Mammary epithelial cell (primary cell): ENCODE measurements around the gene PLPP3.

Source experiments
- CTCF ChIP-seq, 2 donors: IDR thresholded peaks in 1 of 2; conservative IDR thresholded peaks in 1 of 2; 2 replicates each; pipeline ENCODE4 v1.5.1; 2011 to 2012; ENCODE audit warnings: inconsistent platforms in 2 of 2, low read length in 2 of 2, mild to moderate bottlenecking in 2 of 2, control low read depth in 1 of 2, low read depth in 1 of 2; ENCODE audit not compliant: insufficient read depth in 1 of 2; ENCODE audit errors: extremely low read depth in 1 of 2
- EZH2 ChIP-seq: IDR thresholded peaks from 2 replicates; pipeline ENCODE4 v1.6.1; 2012; ENCODE audit warnings: low read length, inconsistent platforms, borderline replicate concordance

GRCh38 chr1:56539520-56539931 lies 39.8 kb downstream of the PLPP3 start:
- TF ChIP-seq CTCF (conservative IDR thresholded peaks at IDR 0.05 in 1 of 2, IDR thresholded peaks at IDR 0.05 in 1 of 2; ENCODE audit: extremely low read depth in 1 of 2, insufficient read depth in 1 of 2, low read depth in 1 of 2, low read length in 2 of 2) (no peak), EZH2 (no peak)
